Glutamatergic neuron (in vitro differentiated cells): Measurements from ENCODE around the gene PRSS1. TPM values are rescaled to one million over a fixed set of nuclear protein-coding genes. Genes with fewer than 3 reads are reported as not detected.
"Not testable (repeated sequence)": the region's sequence is repeated elsewhere in the genome, so short reads cannot be mapped to it uniquely, and the experiment has no call there.

Experiments used
- DNase-seq: peaks from one replicate; pipeline ENCODE4 v3.0.0; 2022
- H3K27ac Mint-ChIP-seq: one replicate; pipeline ENCODE4 v1.8.0; 2020; ENCODE audit warnings: mild to moderate bottlenecking, mixed read lengths, inconsistent platforms; ENCODE audit not compliant: unreplicated experiment
- H3K27me3 Mint-ChIP-seq: one replicate; pipeline ENCODE4 v1.8.0; 2020; ENCODE audit warnings: mild to moderate bottlenecking, moderate library complexity, mixed read lengths, inconsistent platforms; ENCODE audit not compliant: unreplicated experiment
- H3K36me3 Mint-ChIP-seq: one replicate; pipeline ENCODE4 v1.8.0; 2020; ENCODE audit warnings: mild to moderate bottlenecking, mixed read lengths, inconsistent platforms; ENCODE audit not compliant: unreplicated experiment
- H3K4me1 Mint-ChIP-seq: one replicate; pipeline ENCODE4 v1.8.0; 2020; ENCODE audit warnings: mild to moderate bottlenecking, low read depth, mixed read lengths, inconsistent platforms; ENCODE audit not compliant: unreplicated experiment
- H3K4me3 Mint-ChIP-seq: one replicate; pipeline ENCODE4 v1.8.0; 2020; ENCODE audit warnings: mild to moderate bottlenecking, mixed read lengths, inconsistent platforms; ENCODE audit not compliant: unreplicated experiment
- H3K9me3 Mint-ChIP-seq: one replicate; pipeline ENCODE4 v1.8.0; 2020; ENCODE audit warnings: mild to moderate bottlenecking, moderate library complexity, mixed read lengths, inconsistent platforms; ENCODE audit not compliant: unreplicated experiment
- total RNA-seq: library from RNA; stranded (reverse); fragmentation: NEBNext Ultra II Directional; extraction: Animal tissue kit (Norgen Biotek cat#: 25700); gene quantifications from one replicate; pipeline ENCODE4 v1.2.1, GENCODE V29; 2021; ENCODE audit not compliant: unreplicated experiment
- TF ChIP-seq, protein P1 (sequence below): fragments of 200-600 bp; sonication (generic); IDR thresholded peaks from one replicate; pipeline ENCODE4 v1.5.0; 2021; ENCODE audit not compliant: partially characterized antibody, unreplicated experiment

PRSS1 gene
- total RNA-seq, 1 donor from 2014 or later: not detected

- TF ChIP-seq, protein P1, sequence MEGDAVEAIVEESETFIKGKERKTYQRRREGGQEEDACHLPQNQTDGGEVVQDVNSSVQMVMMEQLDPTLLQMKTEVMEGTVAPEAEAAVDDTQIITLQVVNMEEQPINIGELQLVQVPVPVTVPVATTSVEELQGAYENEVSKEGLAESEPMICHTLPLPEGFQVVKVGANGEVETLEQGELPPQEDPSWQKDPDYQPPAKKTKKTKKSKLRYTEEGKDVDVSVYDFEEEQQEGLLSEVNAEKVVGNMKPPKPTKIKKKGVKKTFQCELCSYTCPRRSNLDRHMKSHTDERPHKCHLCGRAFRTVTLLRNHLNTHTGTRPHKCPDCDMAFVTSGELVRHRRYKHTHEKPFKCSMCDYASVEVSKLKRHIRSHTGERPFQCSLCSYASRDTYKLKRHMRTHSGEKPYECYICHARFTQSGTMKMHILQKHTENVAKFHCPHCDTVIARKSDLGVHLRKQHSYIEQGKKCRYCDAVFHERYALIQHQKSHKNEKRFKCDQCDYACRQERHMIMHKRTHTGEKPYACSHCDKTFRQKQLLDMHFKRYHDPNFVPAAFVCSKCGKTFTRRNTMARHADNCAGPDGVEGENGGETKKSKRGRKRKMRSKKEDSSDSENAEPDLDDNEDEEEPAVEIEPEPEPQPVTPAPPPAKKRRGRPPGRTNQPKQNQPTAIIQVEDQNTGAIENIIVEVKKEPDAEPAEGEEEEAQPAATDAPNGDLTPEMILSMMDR: no peak
- H3K4me3 Mint-ChIP-seq: no peak overlapping the region
Measured at GRCh38 chr7:142739923-142740492, 9.3 kb upstream of the PRSS1 start.

DNA sequence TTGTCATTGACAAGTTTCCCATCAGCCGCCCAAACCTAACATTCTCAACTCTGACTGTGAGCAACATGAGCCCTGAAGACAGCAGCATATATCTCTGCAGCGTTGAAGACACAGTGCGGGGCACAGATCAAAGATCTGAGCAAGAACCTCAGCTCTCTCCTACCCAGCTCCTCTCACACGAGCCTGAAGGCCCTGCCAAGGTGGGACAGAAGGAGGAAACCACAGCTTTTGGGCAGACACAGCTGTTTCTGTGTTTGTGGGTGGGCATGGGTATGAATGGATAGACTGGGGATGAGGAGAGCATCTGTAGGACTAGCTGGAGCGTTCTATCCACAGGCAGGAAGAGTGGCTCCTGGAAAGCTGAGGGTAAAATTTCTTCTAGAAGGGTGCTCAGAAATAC is 8.5 kb upstream of the PRSS1 start:
- Mint-ChIP-seq H3K4me1 (no peaks in the 10 kb centered on the region), H3K27me3 (no peaks in the 10 kb centered on the region), H3K4me3 (no peak overlapping the region), H3K27ac (no peak overlapping the region), H3K9me3 (peaks cover 3% of the 10 kb centered on the region), H3K36me3 (no peaks in the 10 kb centered on the region)
- no peak for DNase-seq
- TF ChIP-seq, protein P1: no peak

More at GRCh38 chr7:142739923-142740492, 9.3 kb upstream of the PRSS1 start:
- no peaks in the 10 kb centered on the region for H3K36me3 Mint-ChIP-seq
- H3K27ac Mint-ChIP-seq: no peak overlapping the region
- DNase-seq: no peak
- H3K4me1 Mint-ChIP-seq: no peaks in the 10 kb centered on the region
- no peaks in the 10 kb centered on the region for H3K27me3 Mint-ChIP-seq
- H3K9me3 Mint-ChIP-seq: peaks cover 3% of the 10 kb centered on the region

- not testable (repeated sequence) for H3K27me3 Mint-ChIP-seq, H3K4me3 Mint-ChIP-seq, H3K9me3 Mint-ChIP-seq, H3K36me3 Mint-ChIP-seq, H3K27ac Mint-ChIP-seq, H3K4me1 Mint-ChIP-seq, DNase-seq
Measured at GRCh38 chr7:142741932-142742331, 7.3 kb upstream of the PRSS1 start.

DNA sequence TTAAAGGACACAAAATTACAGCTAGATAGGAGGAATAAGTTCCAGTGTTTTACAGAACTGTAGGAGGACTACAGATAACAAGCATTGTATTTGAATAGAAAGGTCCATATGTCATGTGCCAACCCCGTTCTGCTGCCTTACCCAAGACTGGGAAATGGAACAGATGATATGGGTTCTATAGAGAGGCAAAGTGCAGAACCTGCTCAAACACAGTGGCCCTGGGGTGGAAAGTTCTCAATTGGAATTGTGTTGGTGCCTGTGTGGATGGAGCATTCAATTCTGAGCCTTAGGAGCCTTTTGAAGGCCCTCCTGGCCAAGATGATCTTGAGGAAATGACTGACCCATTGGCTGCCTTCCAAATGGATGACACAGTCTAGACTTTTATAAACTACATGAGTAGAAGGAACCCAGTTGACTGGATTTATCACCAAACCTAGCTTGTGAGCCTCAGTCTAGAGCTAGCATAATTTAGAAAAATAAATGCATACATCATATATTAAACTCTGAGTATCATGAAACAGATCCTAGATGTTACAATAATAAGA is 4.1 kb upstream of the PRSS1 start:
- Mint-ChIP-seq H3K27me3 (no peaks in the 10 kb centered on the region), H3K36me3 (no peaks in the 10 kb centered on the region), H3K4me1 (no peaks in the 10 kb centered on the region), H3K9me3 (no peaks in the 10 kb centered on the region), H3K27ac (no peak overlapping the region), H3K4me3 (no peak overlapping the region)
- DNase-seq: no peak
- TF ChIP-seq, protein P1: no peak

GRCh38 chr7:142745745-142746144 is 3.5 kb upstream of the PRSS1 start:
- H3K27ac Mint-ChIP-seq: no peak overlapping the region
- H3K9me3 Mint-ChIP-seq: no peaks in the 10 kb centered on the region
- no peaks in the 10 kb centered on the region for H3K4me1 Mint-ChIP-seq
- no peak overlapping the region for H3K4me3 Mint-ChIP-seq
- no peaks in the 10 kb centered on the region for H3K36me3 Mint-ChIP-seq
- no peaks in the 10 kb centered on the region for H3K27me3 Mint-ChIP-seq
- TF ChIP-seq, protein P1: no peak
- no peak for DNase-seq
